HG02763 (cell line): ENCODE results near the gene MRPL43.
"Not testable (repeated sequence)": the region's sequence is repeated elsewhere in the genome, so short reads cannot be mapped to it uniquely, and the experiment has no call there.

Source experiments
- ATAC-seq: cut with Tn5 transposase; IDR thresholded peaks from one replicate; pipeline ENCODE4 v1.9.1; 2021; ENCODE audit warnings: mild to moderate bottlenecking, moderate library complexity; ENCODE audit not compliant: unreplicated experiment

MRPL43 gene

GRCh38 chr10:100986952-100987684, at the start of gene MRPL43, which contains the start of gene TWNK:
Gene MRPL43, minus strand, starts transcription at chr10:100987497. Its CDS starts 54 bp downstream, at chr10:100987443.
Gene TWNK, plus strand, starts transcription at chr10:100987543. Its CDS starts 668 bp downstream, at chr10:100988211.
- peak; percentile 75 for ATAC-seq

DNA sequence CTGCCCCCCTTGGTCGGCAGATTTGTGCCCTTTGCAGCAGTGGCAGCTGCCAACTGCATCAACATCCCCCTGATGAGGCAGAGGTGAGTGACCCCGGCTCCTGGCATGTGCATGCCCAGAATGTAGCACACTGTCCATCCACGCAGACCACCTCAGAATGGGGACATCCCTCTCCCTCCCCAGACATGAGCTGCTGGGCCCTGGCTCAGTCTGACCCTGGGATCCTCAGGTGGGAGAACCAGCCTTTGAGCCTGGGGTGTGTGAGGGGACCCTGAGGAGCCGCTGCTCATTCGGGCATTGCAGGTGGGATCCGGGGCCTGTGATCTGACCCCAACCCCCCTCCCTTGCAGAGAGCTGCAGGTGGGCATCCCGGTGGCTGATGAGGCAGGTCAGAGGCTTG, 49.4 kb upstream of the MRPL43 start:
- ATAC-seq = no peak

DNA sequence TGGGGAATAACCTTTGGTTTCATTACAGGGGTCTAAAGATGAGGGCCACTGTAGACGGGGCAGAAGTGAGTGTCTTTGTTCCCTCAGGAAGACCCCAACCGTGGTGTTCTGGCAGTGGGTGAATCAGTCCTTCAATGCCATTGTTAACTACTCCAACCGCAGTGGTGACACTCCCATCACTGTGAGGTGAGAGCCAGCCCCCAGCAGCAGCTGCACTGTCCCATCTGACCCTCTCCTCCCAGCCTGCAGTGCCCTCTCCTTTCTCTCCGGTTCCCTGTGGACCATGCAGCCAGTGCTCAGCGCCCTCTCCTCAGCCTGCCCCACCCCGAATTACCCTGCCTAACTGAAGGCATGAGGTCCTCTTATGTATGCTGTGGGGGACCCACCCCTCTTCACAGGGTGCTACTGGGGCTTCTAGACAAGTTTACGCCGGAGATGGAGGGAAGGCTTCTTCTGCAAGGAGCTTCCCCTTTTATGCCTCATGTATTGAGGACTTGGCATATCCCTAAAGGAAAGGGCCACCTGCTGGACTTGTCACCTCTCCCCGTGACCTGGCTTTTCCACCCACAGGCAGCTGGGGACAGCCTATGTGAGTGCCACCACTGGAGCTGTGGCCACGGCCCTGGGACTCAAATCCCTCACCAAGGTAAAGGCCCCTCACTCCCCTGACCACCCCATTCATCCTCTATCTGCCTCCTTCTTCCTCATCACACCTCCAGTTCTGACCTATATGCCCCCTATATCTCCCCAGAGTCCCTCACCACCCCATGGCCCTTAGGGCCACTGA, 48.8 kb upstream of the MRPL43 start:
- ATAC-seq = no peak

GRCh38 chr10:101035314-101035713, 48.0 kb upstream of the MRPL43 start:
- ATAC-seq = no peak

- not testable (repeated sequence) for ATAC-seq
Observed at GRCh38 chr10:101034404-101034803, 47.1 kb upstream of the MRPL43 start.

- ATAC-seq = no peak
Observed at GRCh38 chr10:101033276-101033675, 46.0 kb upstream of the MRPL43 start.

DNA sequence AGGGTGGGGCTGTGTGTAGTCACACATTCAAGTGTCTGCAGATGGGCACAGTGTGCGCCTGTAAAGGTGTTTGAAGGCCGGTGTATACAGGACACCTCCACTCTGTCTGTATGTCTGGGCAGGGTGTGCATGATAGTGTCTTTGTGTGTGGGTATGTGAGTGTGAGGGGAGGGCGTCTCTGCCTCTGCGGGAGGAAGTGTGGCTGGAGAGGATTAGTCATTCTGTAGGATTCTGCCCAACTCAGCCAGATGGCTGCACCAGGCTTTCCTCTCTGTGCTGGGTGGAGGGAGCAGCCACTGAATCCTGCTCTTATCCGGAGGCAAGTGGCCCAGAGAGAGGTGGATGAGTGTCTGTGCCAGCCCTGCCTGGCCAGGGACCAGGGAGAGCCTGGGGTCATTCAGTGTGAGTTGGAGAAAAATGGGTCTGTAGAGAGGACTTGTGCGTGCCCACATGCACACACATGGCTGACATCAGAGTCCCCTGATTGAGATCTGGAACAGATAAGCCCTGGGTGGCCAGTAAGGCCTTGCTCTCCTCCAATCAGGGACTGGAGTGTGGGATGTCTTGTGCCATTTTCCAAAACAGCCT, 45.4 kb upstream of the MRPL43 start:
- ATAC-seq = no peak

DNA sequence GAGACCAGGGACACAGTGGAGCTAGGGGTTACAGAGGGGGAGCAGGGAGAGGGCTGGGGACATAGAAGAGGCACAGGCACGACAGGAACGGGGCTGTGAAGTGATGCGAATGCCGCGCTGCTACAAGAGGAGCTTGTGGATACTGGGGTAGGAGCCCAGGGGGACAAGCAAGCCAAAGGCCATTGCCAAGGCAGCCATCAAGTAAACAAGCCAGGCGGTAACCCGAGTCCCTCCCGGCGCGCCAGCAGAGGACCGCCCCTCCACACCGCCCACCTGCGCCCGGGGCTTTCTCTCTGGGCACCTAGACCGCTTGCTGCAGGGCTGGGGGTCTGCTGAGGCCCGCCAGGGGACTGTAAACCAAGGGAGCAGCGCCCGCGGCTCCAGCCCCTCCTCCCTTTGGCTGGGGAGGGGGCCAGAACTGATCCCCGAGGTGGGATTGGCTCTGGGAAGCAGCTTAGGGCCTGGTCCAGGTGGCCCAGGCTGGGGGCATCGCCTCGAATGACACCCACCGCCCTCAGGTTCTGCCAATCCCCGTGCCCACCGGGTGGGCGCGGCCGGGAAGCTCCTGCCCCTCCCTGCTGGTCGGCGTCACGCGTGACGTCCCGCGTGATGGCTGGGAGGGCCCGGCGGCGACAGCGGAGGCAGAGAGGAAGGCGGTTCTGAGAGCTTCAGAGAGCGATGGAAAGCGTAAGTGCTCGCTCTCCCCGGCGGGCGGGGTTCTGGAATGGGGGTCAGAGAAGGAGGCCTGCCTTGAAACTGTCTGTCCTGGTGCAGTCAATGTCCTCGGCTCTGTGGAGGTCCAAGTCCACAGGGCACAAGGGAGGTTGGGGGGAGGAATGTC, 44.7 kb upstream of the MRPL43 start:
- ATAC-seq = no peak

GRCh38 chr10:101031128-101031795, 44.0 kb upstream of the MRPL43 start, which contains the start of the genes PDZD7 and SFXN3:
Gene PDZD7, minus strand, starts transcription at chr10:101031129. Its CDS starts 910 bp downstream, at chr10:101030219.
Gene SFXN3, plus strand, starts transcription at chr10:101031234. Its CDS starts 3,461 bp downstream, at chr10:101034695.
- peak; percentile 93 for ATAC-seq

DNA sequence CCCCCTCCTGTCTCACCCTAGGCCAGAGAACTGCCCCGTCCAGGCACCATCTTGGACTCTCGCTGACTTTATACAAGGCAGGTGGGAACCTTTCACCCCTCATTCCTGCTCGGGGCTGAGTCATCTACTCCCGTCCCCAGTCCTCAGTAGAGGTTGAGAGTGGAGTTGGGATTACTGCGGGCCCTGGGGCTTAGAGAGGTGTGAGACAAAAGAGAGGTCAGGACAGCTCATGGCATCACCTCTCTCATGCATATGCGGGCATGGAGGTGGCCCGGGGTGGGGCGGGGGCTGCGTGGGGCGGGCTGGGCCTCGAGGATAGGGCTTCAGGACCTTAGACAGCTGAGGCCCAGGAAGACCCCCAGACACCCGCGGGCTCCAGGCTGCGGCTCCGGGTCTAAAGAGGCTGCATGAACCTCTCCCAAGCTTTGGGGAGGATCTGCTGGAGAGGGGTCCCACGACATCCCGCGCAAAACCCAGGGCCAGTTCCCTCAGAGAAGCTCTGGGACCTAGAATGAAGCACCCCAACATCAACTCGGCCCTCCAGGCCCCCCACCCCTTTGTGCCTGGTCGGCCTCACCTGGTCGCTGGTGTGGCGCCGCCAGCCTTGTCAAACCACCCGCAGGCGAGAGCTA, 43.3 kb upstream of the MRPL43 start:
- no peak for ATAC-seq

DNA sequence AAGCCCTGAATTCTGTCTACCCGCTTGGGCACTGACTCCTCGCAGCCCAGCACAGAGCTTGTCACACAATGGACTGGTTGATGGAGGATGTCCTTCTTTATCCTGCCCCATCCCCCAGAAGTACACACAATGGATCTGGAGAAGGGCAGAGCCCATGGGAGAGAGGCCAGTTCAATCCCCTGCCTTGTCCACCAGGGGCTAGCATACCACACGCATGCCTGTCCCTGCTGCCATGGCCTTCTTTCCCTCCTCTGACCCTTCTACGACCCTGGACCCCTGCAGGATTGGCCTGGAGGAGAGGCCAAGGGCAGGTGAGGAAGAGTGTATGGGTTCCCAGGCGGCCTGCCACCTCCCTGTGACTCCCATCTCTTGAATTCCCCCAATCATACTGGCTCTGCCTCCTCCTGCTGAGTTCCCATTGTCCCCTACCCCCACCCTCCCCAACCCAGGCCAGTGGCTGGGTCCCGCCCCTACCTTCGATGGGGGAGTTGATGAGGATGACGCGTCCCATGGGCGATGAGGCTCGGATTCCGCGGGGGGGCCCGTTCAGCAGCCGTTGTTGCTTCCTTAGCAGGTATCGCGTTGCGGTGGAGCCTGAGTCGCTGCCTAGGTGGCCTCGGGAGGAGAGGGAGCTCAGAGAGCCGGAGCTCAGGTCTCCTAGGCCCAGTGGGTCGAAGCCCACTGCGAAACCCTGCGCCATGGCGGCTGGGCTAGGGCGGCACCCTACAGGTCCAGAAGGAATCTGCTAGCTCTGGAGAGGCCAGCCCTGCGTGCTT, 42.4 kb upstream of the MRPL43 start:
- ATAC-seq = no peak

DNA sequence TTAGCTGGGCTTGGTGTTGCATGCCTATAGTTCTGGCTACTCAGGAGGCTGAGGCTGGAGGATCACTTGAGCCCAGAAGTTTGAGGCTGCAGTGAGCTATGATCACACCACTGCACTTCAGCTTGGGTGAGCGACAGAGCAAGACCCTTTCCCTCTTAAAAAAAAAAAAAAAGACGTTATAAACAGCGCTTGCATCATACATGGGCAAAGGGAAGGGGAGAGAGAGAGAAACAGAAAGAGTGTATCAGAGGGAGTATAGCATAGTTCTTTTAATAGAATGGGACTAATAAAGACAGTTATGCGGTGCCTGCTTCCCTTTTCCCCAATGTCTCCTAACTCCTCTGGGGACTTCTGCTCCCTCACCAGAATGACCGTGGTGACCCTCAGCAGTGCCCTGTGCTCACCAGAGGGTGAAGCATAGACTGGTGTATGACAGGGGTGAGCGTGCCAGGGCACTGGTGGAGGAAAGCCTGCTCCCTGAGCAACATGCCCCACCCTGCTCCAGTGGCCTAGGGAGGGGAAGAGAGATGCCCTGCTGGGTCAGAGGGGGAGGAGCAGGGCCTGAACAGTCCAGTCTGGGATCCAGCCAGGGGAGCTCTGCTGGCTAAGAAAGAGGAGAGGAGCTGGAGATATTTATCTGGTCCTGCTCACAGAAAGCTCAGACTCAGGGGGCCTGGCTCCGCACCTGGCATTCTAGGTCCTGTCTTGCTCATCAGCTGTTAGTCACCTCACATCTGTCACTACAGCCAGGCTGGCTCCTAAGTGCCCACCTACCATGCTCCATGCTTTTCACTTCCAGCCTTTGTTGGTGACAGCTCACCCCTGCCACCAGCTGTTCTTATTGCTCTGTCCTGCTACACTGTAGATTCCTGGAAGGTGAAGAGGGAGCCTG, 41.4 kb upstream of the MRPL43 start:
- ATAC-seq = no peak

DNA sequence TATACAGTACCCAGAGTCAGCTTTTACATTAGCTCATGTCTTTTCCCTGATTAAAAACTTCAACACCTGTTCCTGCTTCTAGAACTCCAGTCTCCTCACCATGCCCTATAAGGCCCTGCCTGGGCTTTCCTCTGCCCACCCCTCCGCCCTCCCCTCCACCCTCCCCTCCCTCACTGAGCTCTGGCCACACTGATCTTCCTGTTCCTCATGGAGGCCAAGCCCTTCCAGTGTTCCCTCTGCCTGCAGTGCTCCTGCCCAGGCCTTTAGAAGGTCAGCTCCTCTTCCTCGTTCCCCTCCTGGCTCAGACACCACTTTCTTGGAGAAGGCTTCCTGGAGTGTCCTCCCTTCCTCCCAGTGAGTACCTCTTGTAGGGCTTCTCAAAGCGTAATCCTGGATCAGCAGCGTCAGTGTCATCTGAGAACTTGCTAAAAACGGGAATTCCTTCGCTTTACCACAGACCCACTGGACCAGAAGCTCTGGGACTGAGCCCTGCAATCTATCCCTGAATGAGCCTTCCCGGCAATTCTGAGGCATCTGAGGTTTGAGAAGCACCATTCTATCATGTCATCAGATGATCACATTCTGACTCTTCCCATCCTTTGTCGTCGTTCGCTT, 39.9 kb upstream of the MRPL43 start:
- ATAC-seq = no peak

DNA sequence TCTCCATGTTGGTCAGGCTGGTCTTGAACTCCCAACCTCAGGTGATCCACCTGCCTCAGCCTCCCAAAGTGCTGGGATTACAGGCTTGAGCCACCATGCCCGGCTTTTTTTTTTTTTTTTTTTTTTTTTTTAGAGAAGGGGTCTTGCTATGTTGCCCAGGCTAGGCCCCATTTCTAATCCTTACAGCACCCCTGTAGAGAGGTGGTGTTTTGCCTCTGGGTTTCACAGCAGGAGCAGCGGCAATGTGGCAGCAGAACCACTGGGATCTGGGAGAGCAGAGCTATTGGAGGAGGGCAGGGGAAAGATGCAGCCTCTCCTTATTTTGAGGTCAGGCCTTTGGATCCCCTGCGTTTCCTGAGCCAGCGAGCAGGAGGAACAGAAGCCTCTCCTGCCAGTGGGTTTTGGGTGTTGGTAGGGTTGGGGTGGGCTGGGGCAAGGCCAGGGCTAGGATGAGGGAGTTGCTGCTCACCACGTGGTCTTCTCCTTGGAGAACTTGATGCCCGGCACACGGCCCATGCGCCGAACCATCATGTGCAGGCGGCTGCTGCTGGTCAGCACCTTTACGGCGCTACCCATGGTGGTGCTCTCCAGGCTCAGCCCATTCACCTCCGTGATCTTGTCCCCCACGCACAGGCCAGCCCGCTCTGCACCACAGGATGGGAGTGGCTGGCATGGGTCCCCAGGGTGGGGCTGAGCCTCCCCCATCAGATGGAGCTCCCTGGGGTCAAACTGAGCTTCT, 35.8 kb upstream of the MRPL43 start:
- no peak for ATAC-seq

- no peak for ATAC-seq
Observed at GRCh38 chr10:101021692-101022251, 34.5 kb upstream of the MRPL43 start.

- no peak for ATAC-seq
Observed at GRCh38 chr10:101021239-101021638, 33.9 kb upstream of the MRPL43 start.
